Activated CD8-positive, alpha-beta memory T cell treated with anti-CD3 and anti-CD28 coated beads, Interleukin-2, amount 10 ng/mL, durations not matched to agents 7 days and 5 days (primary cell): ENCODE results near the gene MRAP2. TPM values are rescaled to one million over a fixed set of nuclear protein-coding genes. Genes with fewer than 3 reads are reported as not detected.
"Not testable (repeated sequence)": the region's sequence is repeated elsewhere in the genome, so short reads cannot be mapped to it uniquely, and the experiment has no call there.

Experiments
- ATAC-seq: fragments of 150-1000 bp; cut with Tn5 transposase; one replicate; pipeline ENCODE4 v1.10.0; 2021; ENCODE audit warnings: moderate library complexity
- CTCF ChIA-PET: fragments of 350-600 bp; sonication (Branson Sonifier 250); formaldehyde crosslinking; loops from one replicate; lab custom pipeline; 2021; ENCODE audit warnings: antibody characterized with exemption; lab: Charles Lee
- DNase-seq: peaks from one replicate; pipeline ENCODE4 v3.0.0-alpha.2; 2020
- H3K27ac Mint-ChIP-seq: one replicate; pipeline ENCODE4 v1.8.0; 2021; ENCODE audit warnings: mild to moderate bottlenecking, mixed read lengths
- H3K27me3 Mint-ChIP-seq: one replicate; pipeline ENCODE4 v1.8.0; 2021; ENCODE audit warnings: mixed read lengths
- H3K36me3 Mint-ChIP-seq: one replicate; pipeline ENCODE4 v1.8.0; 2021; ENCODE audit warnings: mild to moderate bottlenecking, mixed read lengths
- H3K4me1 Mint-ChIP-seq: one replicate; pipeline ENCODE4 v1.8.0; 2021; ENCODE audit warnings: mixed read lengths
- H3K4me3 Mint-ChIP-seq: one replicate; pipeline ENCODE4 v1.8.0; 2021; ENCODE audit warnings: mild to moderate bottlenecking, moderate library complexity, mixed read lengths
- H3K9me3 Mint-ChIP-seq: one replicate; pipeline ENCODE4 v1.8.0; 2022; ENCODE audit warnings: low read depth, mixed read lengths
- total RNA-seq, 2 experiments: library from RNA; stranded (reverse); gene quantifications; one replicate each; pipeline ENCODE4 v1.2.3, GENCODE V29; 2021

The MRAP2 gene
- total RNA-seq, 2 experiments from 2014 or later: not detected

DNA sequence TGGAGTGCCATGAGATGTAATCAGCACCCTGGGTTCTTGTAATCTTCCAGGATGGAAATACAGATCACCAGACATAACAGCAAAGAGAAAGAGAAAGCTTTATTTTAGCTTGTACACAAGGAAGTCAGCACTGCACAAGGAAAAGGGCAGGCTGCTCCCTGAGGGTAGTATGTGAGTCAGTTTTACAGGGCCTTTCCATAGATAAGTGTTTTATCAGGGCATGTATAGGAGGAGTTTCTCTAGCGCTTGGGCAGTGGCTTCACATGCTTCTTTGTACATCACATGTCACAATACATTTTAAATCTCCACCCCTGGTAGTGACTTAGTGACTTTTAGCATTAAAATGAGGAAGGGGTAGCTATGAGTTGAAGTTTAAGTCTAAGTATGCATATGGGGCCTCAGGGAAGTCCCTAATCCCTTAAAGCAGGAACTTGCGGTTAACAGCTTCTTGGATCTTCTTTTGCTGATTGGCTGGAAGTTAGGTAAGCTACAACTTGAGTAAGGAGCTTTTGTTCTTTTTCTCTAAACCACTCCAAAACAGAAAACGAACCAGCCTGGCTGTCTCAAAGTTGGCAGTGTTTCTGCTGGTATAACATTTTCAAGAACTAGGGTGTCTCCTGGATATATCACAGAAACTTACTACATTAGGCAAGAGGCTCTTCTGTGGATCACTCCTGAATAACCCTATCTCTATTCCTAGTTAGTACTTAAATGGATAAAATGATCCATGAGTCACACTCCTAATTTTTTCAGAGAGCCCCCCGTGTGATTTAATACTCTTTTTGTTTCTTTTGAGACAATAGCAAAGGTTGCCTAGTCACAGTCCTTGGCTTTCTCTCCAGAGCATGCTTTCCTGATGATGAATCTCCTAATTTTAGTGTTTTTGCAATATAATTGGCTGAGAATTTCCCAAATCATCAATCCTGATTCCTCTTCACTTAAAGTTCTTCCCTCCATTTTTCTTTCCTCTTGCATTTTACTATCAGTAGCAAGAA lies 60.2 kb downstream of the MRAP2 start:
- Mint-ChIP-seq H3K4me1 (no peaks in the 10 kb centered on the region), H3K4me3 (no peak overlapping the region), H3K36me3 (no peaks in the 10 kb centered on the region), H3K9me3 (no peaks in the 10 kb centered on the region), H3K27me3 (peaks cover 9% of the 10 kb centered on the region), H3K27ac (no peak overlapping the region)
- CTCF ChIA-PET: no interaction called here
- ATAC-seq: no peak
- DNase-seq: no peak

DNA sequence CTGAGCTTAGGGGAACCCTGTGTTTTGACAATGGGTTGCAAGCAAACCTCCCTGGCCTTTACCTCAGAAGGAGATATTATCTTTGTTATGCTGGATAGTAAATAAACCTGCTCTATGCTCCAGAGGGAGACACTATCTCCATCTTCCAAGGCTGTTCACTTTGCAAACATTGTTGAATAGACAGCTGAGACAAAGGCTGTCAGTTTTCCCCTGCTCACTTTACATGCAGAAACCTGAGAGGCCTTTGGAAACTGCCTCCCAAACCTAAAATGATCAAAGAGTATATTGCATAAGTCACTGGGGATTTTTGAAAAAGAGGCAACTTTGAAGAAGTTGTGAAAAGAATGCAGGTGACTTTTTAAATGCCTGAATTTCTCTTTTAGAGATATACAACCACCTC lies 61.6 kb downstream of the MRAP2 start:
- no peaks in the 10 kb centered on the region for H3K36me3 Mint-ChIP-seq
- no peaks in the 10 kb centered on the region for H3K9me3 Mint-ChIP-seq
- CTCF ChIA-PET: no interaction called here

DNA sequence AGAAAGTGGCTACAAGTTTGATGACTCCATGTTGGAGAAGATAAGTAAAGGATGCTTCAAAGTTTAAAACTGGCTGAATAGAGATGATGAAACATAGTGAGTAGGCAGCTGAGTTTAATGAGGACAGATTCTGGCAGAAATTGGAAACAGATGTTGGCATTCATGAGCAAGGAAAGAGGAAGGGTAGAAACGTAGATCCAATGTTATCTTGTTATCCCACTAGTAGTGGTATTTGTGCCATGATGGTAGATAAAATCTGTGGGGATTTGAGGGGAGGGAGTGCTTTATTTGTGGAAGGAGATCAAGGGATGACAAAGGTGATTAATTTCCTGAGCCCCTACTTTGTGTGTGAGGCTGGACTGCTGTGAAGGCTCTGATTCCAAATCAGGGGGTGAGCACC lies 69.5 kb downstream of the MRAP2 start:
- no peaks in the 10 kb centered on the region for H3K36me3 Mint-ChIP-seq
- H3K9me3 Mint-ChIP-seq: no peaks in the 10 kb centered on the region
- ATAC-seq: no peak
- H3K27me3 Mint-ChIP-seq: peaks cover 2% of the 10 kb centered on the region
- CTCF ChIA-PET: interaction anchor here (1.7 kb wide), 1 partner anchor 17 kb away, joined by 3 read pairs; no protein-coding TSS in a partner anchor
- H3K4me1 Mint-ChIP-seq: no peaks in the 10 kb centered on the region
- no peak overlapping the region for H3K4me3 Mint-ChIP-seq
- no peak overlapping the region for H3K27ac Mint-ChIP-seq
- no peak for DNase-seq

More for the DNA sequence above, 61.6 kb downstream of the MRAP2 start:
- Mint-ChIP-seq H3K4me3 (no peak overlapping the region), H3K27me3 (peaks cover 6% of the 10 kb centered on the region), H3K4me1 (no peaks in the 10 kb centered on the region), H3K27ac (no peak overlapping the region)
- ATAC-seq (no peak), DNase-seq (no peak)

DNA sequence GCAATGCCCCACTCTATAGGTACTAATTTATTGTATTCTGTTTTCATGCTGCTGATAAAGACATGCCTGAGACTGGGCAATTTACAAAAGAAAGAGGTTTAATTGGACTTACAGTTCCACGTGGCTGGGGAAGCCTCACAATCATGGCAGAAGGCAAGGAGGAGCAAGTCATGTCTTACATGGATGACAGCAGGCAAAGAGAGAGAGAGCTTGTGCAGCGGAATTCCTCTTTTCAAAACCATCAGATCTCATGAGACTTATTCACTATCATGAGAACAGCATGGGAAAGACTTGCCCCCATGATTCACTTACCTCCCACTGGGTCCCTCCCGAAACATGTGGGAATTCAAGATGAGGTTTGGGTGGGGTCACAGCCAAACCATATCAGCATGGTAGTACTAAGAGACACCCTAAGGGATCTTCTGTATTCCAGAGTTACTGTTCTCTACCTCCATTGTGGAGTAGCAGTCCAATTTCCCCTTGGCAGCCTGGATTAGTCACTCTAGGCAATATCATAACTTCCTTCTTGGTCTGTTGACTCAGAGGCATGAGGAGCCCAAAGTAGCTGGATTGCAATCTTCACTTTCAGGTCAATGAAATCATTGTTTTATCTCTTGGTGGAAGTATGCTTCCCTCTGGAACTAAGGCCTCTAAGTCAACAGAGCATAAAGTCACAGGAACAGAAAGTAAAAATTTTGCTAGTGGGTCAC lies 71.8 kb downstream of the MRAP2 start:
- ATAC-seq, H3K27ac Mint-ChIP-seq, H3K4me3 Mint-ChIP-seq, H3K4me1 Mint-ChIP-seq, H3K9me3 Mint-ChIP-seq, H3K27me3 Mint-ChIP-seq, CTCF ChIA-PET, H3K36me3 Mint-ChIP-seq, DNase-seq: not testable (repeated sequence)

DNA sequence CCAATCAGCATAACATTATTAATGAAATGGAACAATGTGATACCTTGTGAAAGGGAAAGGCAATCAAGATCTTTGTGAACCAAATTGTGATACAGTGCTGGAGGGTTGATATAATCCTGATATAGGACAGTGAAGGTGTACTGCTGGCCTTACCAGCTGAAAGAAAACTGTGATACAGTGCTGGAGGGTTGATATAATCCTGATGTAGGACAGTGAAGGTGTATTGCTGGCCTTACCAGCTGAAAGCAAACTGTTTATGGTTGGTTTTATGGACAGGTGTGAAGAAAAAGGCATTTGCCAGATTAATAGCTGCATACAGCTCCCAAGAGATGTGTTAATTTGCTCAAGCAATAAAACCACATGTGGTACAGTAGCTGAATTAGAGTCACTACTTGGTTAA lies 73.9 kb downstream of the MRAP2 start:
- no peaks in the 10 kb centered on the region for H3K36me3 Mint-ChIP-seq
- CTCF ChIA-PET: no interaction called here
- H3K27ac Mint-ChIP-seq: no peak overlapping the region
- no peaks in the 10 kb centered on the region for H3K4me1 Mint-ChIP-seq
- H3K27me3 Mint-ChIP-seq: peaks cover under 1% of the 10 kb centered on the region
- ATAC-seq: no peak
- no peaks in the 10 kb centered on the region for H3K9me3 Mint-ChIP-seq
- DNase-seq: no peak
- H3K4me3 Mint-ChIP-seq: no peak overlapping the region

DNA sequence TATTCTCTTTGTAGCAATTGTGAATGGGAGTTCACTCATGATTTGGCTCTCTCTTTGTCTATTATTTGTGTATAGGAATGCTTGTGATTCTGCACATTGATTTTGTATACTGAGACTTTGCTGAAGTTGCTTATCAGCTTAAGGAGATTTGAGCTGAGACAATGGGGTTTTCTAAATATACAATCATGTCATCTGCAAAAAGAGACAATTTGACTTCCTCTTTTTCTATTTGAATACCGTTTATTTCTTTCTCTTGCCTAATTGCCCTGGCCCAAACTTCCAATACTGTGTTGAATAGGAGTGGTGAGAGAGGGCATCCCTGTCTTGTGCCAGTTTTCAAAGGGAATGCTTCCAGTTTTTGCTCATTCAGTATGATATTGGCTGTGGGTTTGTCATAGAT lies 77.8 kb downstream of the MRAP2 start:
- H3K36me3 Mint-ChIP-seq, CTCF ChIA-PET, H3K4me3 Mint-ChIP-seq, H3K27me3 Mint-ChIP-seq, H3K4me1 Mint-ChIP-seq, H3K9me3 Mint-ChIP-seq, ATAC-seq, DNase-seq, H3K27ac Mint-ChIP-seq: not testable (repeated sequence)

DNA sequence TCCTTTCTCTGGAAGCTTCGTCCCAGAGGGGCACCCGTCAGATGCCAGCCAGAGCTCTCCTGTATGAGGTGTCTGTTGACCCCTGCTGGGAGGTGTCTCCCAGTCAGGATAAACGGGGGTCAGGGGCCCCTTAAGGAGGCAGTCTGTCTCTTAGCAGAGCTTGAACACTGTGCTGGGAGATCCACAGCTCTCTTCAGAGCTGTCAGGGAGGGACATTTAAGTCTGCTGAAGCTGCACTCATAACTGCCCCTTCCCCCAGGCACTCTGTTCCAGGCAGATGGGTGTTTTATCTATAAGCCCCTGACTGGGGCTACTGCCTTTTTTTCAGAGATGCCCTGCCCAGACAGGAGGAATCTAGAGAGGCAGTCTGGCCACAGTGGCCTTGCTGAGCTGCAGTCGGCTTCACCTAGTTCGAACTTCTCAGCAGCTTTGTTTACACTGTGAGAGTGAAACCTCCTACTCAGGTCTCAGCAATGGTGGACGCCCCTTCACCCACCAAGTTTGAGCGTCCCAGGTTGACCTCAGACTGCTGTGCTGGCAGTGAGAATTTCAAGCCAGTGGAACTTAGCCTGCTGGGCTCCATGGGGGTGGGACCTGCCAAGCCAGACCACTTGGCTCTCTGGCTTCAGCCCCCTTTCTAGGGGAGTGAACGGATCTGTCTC lies 81.5 kb downstream of the MRAP2 start:
- H3K9me3 Mint-ChIP-seq, ATAC-seq, CTCF ChIA-PET, DNase-seq, H3K36me3 Mint-ChIP-seq, H3K4me3 Mint-ChIP-seq, H3K4me1 Mint-ChIP-seq, H3K27me3 Mint-ChIP-seq, H3K27ac Mint-ChIP-seq: not testable (repeated sequence)

DNA sequence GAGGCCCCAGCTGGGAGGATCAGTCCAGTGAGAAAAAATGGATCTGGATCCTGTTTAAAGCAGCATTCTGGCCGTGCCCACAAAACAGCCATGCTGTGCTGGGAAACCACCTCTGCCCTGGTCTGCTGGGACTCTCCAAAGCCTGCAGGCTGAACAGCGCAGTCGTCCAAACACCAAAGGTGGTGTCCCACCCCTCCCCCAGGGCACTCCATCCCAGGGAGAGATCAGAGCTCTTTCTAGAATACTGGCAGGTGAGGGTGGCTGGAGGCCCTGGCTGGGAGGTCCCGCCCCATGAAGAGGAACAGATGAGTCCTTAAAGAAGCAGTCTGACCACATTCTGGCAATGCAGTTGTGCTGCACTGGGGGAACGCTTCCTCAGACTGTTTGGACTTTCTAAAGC lies 84.6 kb downstream of the MRAP2 start:
- no peaks in the 10 kb centered on the region for H3K36me3 Mint-ChIP-seq
- H3K4me1 Mint-ChIP-seq: no peaks in the 10 kb centered on the region
- H3K27me3 Mint-ChIP-seq: no peaks in the 10 kb centered on the region

DNA sequence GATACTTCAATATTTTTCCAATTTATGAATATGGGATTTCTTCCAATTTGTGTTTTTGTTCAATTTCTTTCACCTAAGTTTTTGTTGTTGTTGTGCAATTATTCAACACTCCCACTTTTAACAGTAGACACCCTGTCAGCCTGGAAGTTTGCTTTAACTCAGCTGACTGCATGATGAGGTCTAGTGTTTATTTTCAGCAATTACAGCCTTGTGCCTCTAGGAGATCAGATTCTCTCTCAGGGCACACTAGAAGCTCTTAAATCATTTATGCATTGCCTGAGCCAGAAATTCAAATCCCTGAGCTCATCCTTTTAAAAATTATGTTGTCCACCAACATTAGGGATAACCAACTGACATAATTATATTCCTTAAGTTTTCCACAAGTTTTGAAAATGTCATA lies 85.7 kb downstream of the MRAP2 start:
- CTCF ChIA-PET: no interaction called here
- Mint-ChIP-seq H3K27me3 (no peaks in the 10 kb centered on the region), H3K4me3 (no peak overlapping the region), H3K36me3 (peaks cover 5% of the 10 kb centered on the region), H3K27ac (no peak overlapping the region), H3K4me1 (no peaks in the 10 kb centered on the region), H3K9me3 (peaks cover 7% of the 10 kb centered on the region)
- ATAC-seq (no peak), DNase-seq (no peak)

More for the DNA sequence above, 84.6 kb downstream of the MRAP2 start:
- Mint-ChIP-seq H3K27ac (no peak overlapping the region), H3K9me3 (peaks cover 7% of the 10 kb centered on the region), H3K4me3 (no peak overlapping the region)
- ATAC-seq (no peak), DNase-seq (no peak)
- CTCF ChIA-PET: no interaction called here

DNA sequence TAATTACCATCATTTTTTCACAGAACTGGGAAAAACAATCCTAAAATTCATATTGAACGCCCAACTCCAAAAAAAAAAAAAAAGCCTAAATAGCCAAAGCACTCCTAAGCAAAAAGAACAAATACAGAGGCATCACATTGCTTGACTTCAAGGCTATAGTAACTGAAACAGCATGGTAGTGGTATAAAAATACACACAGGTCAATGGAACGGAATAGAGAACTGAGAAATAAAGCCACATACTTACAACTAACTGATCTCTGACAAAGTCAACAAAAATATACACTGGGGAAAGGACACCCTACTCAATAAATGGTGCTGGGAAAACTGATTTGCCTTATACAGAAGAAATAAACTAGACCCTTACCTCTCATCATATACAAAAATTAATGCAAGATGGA lies 89.6 kb downstream of the MRAP2 start:
- CTCF ChIA-PET: no interaction called here
- Mint-ChIP-seq H3K36me3 (peaks cover 17% of the 10 kb centered on the region), H3K27me3 (no peaks in the 10 kb centered on the region)

DNA sequence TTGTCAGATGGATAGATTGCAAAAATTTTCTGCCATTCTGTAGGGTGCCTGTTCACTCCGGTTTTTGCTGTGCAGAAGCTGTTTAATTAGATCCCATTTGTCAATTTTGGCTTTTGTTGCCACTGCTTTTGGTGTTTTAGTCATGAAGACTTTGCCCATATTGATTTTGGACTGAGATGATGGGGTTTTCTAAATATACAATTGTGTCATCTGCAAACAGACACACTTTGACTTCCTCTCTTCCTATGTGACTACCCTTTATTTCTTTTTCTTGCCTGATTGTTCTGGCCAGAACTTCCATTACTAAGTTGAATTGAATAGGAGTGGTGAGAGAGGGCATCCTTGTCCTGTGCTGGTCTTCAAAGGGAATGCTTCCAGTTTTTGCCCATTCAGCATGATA lies 96.0 kb downstream of the MRAP2 start:
- peaks cover 11% of the 10 kb centered on the region for H3K36me3 Mint-ChIP-seq
- H3K27me3 Mint-ChIP-seq: not testable (repeated sequence)

More for the DNA sequence above, 89.6 kb downstream of the MRAP2 start:
- DNase-seq (no peak), ATAC-seq (no peak)
- H3K4me1 Mint-ChIP-seq: no peaks in the 10 kb centered on the region
- no peak overlapping the region for H3K27ac Mint-ChIP-seq
- no peak overlapping the region for H3K4me3 Mint-ChIP-seq
- peaks cover 4% of the 10 kb centered on the region for H3K9me3 Mint-ChIP-seq

DNA sequence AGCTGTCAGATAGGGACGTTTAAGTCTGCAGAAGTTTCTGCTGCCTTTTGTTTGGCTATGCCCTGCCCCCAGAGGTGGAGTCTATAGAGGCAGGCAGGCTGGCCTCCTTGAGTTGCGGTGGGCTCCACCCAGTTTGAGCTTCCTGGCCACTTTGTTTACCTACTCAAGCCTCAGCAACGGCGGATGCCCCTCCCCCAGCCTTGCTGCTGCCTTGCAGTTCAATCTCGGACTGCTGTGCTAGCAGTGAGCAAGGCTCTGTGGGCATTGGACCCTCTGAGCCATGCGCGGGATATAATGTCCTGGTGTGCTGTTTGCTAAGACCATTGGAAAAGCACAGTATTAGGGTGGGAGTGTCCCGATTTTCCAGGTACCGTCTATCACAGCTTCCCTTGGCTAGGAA lies 99.8 kb downstream of the MRAP2 start:
- ATAC-seq, H3K36me3 Mint-ChIP-seq, H3K27ac Mint-ChIP-seq, H3K27me3 Mint-ChIP-seq, H3K9me3 Mint-ChIP-seq, DNase-seq, H3K4me3 Mint-ChIP-seq, H3K4me1 Mint-ChIP-seq: not testable (repeated sequence)
- CTCF ChIA-PET: interaction anchor here (0.6 kb wide), 1 partner anchor 122 kb away, joined by 4 read pairs; no protein-coding TSS in a partner anchor

More for the DNA sequence above, 96.0 kb downstream of the MRAP2 start:
- ATAC-seq, H3K27ac Mint-ChIP-seq, H3K9me3 Mint-ChIP-seq, H3K4me1 Mint-ChIP-seq, CTCF ChIA-PET, H3K4me3 Mint-ChIP-seq, DNase-seq: not testable (repeated sequence)

DNA sequence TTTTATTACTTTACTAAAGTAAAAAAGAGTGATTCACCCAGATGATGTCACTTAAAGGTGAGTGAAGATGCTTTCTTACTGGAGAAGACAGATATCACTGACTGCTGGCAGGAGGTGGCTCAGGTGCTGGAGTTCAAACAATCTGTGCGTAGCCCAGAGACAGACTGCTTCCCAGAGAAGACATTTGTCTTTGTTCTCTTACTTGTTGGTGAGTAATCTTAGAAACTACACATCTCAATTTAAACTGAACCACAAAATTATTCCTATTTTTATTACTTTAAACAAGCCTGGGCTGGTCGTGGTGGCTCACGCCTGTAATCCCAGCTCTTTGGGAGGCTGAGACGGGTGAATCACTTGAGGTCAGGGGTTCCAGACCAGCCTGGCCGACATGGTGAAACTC lies 101.7 kb downstream of the MRAP2 start:
- peaks cover 5% of the 10 kb centered on the region for H3K36me3 Mint-ChIP-seq
- CTCF ChIA-PET: no interaction called here
- DNase-seq (no peak), ATAC-seq (no peak)
- H3K9me3 Mint-ChIP-seq: no peaks in the 10 kb centered on the region
- H3K4me1 Mint-ChIP-seq: no peaks in the 10 kb centered on the region
- no peak overlapping the region for H3K27ac Mint-ChIP-seq
- H3K4me3 Mint-ChIP-seq: no peak overlapping the region
- no peaks in the 10 kb centered on the region for H3K27me3 Mint-ChIP-seq
